ENCODE results near the gene SNORC. TPM values are rescaled to one million over a fixed set of nuclear protein-coding genes. Genes with fewer than 3 reads are reported as not detected.
"Not testable (repeated sequence)": the region's sequence is repeated elsewhere in the genome, so short reads cannot be mapped to it uniquely, and the experiment has no call there.

Gene SNORC
- total and polyA plus RNA-seq, 10 donors = 0.68 to 5.1 (median 1.3) TPM

GRCh38 chr2:232900811-232901735 lies 31.0 kb downstream of the SNORC start:
- Histone ChIP-seq H3K4me3 (no peak overlapping the region), H3K27ac (peak overlapping the region in 1 of 8 donors; percentile 57), H3K9me3 (no peaks in the 10 kb centered on the region), H3K27me3 (replicated peaks in 1 of 7) (peaks cover 0 to 20% (median 0%) of the 10 kb centered on the region in 7 donors), H3K4me1 (peaks cover 0 to 12% (median 5%) of the 10 kb centered on the region in 6 donors), H3K36me3 (no peaks in the 10 kb centered on the region)
- 64 to 72% (median 65%) methylated on average over 42 to 43 of the region's 43 CpGs for WGBS, 5 donors
- TF ChIP-seq POLR2AphosphoS5 (IDR thresholded peaks at IDR 0.05) (no peak), CTCF (IDR thresholded peaks at IDR 0.05 in 8 of 11, conservative IDR thresholded peaks at IDR 0.05 in 3 of 11) (no peak), POLR2A (IDR thresholded peaks at IDR 0.05) (no peak)
- intact Hi-C loops (cut with DNase I; ENCODE audit: low total_unique reads) = no loop called here
- no peak for DNase-seq

GRCh38 chr2:232901736-232902578 lies 31.9 kb downstream of the SNORC start:
- peaks cover 0 to 20% (median 0%) of the 10 kb centered on the region in 7 donors for H3K27me3 ChIP-seq (replicated peaks in 1 of 7)
- H3K4me3 ChIP-seq = no peak overlapping the region
- H3K36me3 ChIP-seq = no peaks in the 10 kb centered on the region
- no peak for DNase-seq
- TF ChIP-seq POLR2AphosphoS5 (IDR thresholded peaks at IDR 0.05) = peak in 1 of 3 donors; percentile 52
- TF ChIP-seq CTCF (IDR thresholded peaks at IDR 0.05 in 8 of 11, conservative IDR thresholded peaks at IDR 0.05 in 3 of 11) = no peak
- no peak for TF ChIP-seq POLR2A (IDR thresholded peaks at IDR 0.05)
- 72 to 81% (median 74%) methylated on average over 28 of the region's 28 CpGs for WGBS, 5 donors
- peaks cover 0 to 12% (median 5%) of the 10 kb centered on the region in 6 donors for H3K4me1 ChIP-seq
- intact Hi-C loops (cut with DNase I; ENCODE audit: low total_unique reads) = no loop called here
- H3K9me3 ChIP-seq = no peaks in the 10 kb centered on the region
- peak overlapping the region in 1 of 8 donors; percentile 57 for H3K27ac ChIP-seq

GRCh38 chr2:232903989-232904388 lies 33.9 kb downstream of the SNORC start:
- WGBS, 5 donors = 78 to 86% (median 83%) methylated on average over 8 to 9 of the region's 9 CpGs
- peaks cover 0 to 12% (median 5%) of the 10 kb centered on the region in 6 donors for H3K4me1 ChIP-seq
- H3K9me3 ChIP-seq = no peaks in the 10 kb centered on the region
- H3K27me3 ChIP-seq (replicated peaks in 1 of 7) = peaks cover 0 to 20% (median 0%) of the 10 kb centered on the region in 7 donors
- H3K27ac ChIP-seq = no peak overlapping the region
- no peak for TF ChIP-seq POLR2A (IDR thresholded peaks at IDR 0.05)
- no peak for TF ChIP-seq POLR2AphosphoS5 (IDR thresholded peaks at IDR 0.05)
- TF ChIP-seq CTCF (IDR thresholded peaks at IDR 0.05 in 8 of 11, conservative IDR thresholded peaks at IDR 0.05 in 3 of 11) = no peak
- intact Hi-C loops (cut with DNase I; ENCODE audit: low total_unique reads) = no loop called here
- H3K36me3 ChIP-seq = no peaks in the 10 kb centered on the region
- DNase-seq = no peak
- H3K4me3 ChIP-seq = no peak overlapping the region

GRCh38 chr2:232906867-232907717 lies 37.0 kb downstream of the SNORC start:
- WGBS, 5 donors = 71 to 82% (median 77%) methylated on average over 7 to 10 of the region's 10 CpGs
- peaks cover 0 to 17% (median 0%) of the 10 kb centered on the region in 7 donors for H3K27me3 ChIP-seq (replicated peaks in 1 of 7)
- H3K36me3 ChIP-seq; H3K27ac ChIP-seq; H3K4me3 ChIP-seq; intact Hi-C loops (cut with DNase I; ENCODE audit: low total_unique reads); DNase-seq; H3K4me1 ChIP-seq: not testable (repeated sequence)
- peaks cover 0 to 23% (median 11%) of the 10 kb centered on the region in 8 donors for H3K9me3 ChIP-seq

GRCh38 chr2:232907718-232908085 lies 37.6 kb downstream of the SNORC start:
- Histone ChIP-seq H3K9me3 (peaks cover 0 to 29% (median 17%) of the 10 kb centered on the region in 8 donors), H3K27me3 (replicated peaks in 1 of 7) (peaks cover 0 to 11% (median 0%) of the 10 kb centered on the region in 7 donors)
- H3K27ac ChIP-seq; H3K4me3 ChIP-seq; H3K36me3 ChIP-seq; DNase-seq; H3K4me1 ChIP-seq; intact Hi-C loops (cut with DNase I; ENCODE audit: low total_unique reads): not testable (repeated sequence)
- WGBS, 5 donors = 90 to 96% (median 92%) methylated on average over 9 of the region's 9 CpGs
